ENCODE data around the gene TICAM1.
A peak's percentile ranks its signal among the peaks of the same experiment; 100 is the strongest.
"Not testable (repeated sequence)": the region's sequence is repeated elsewhere in the genome, so short reads cannot be mapped to it uniquely, and the experiment has no call there.

TICAM1 gene

DNA sequence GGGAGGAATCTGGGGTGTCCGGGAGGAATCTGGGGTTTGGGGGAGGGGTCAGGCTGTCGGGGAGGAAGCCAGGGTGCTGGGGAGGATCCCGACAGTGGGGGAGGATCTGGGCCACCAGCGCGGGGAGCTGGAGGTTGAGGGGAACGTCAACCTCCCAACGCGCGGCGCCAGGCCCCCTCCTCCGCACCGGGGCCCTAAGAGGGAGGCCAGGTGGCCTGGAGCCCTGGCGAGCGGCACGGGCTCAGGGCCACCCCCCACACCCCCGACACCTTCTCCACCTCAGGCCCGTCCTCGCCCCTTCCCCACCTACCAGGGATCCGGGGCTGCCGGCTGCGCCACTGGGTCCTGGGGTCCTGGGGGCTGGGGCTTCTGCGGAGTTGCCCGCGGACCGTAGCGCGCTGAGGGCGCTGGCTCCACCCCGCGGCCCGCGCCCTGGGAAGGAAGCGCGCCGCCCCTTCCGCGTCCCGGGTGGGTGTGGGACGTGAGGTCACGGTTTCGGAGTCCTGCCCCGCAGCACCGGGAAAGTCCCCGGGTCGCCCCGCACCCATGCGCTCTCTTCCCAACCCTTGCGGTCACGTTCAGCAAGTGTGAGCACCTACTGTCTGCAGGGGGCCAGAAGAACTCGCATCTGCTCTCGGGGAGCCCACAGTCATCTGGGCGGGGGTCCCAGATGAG, at the start of gene TICAM1:
Gene TICAM1, minus strand, starts transcription at position 409 of the 675 bp plus-strand sequence. CDS start 13,335 bp downstream, outside the sequence.
- peak; percentile 81 for DNase-seq (ENCODE audit: low read depth)

DNA sequence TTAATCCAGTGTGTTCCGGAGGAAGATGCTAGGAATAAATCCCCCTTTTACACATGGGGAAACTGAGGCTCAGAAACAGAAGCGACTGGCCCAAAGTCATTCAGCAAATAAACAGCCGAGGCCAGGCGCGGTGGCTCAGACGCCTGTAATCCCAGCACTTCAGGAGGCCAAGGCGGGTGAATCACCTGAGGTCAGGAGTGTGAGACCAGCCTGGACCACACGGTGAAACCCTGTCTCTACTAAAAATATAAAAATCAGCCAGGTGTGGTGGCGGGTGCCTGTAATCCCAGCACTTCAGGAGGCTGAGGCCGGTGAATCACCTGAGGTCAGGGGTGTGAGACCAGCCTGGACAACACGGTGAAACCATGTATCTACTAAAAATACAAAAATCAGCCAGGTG, 47.5 kb upstream of the TICAM1 start:
- DNase-seq (ENCODE audit: low read depth): no peak

DNA sequence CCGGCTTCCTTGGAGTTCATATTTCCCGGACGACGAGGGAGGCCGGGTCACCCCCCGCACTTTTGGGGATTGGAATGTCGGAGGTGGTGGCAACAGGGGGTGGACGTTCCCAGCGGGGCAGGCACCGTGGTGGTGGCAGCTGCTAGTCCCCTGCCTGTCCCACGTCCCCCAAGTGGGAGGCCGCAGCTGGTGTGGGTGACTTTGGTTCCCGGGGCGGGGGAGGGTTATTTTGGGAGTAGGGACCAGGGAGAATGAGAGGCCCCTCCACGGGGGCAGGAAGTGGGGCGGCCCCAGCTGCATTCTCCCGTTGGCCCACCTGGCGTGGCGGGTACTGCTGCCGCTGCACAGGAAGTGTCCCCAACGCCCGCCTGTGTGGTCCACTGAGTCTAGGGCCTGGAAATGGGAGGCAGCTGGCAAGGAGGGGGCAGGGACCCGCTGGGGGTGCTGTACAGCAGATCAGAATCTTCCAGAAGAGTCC, 47.0 kb upstream of the TICAM1 start:
- DNase-seq (ENCODE audit: low read depth): no peak

DNA sequence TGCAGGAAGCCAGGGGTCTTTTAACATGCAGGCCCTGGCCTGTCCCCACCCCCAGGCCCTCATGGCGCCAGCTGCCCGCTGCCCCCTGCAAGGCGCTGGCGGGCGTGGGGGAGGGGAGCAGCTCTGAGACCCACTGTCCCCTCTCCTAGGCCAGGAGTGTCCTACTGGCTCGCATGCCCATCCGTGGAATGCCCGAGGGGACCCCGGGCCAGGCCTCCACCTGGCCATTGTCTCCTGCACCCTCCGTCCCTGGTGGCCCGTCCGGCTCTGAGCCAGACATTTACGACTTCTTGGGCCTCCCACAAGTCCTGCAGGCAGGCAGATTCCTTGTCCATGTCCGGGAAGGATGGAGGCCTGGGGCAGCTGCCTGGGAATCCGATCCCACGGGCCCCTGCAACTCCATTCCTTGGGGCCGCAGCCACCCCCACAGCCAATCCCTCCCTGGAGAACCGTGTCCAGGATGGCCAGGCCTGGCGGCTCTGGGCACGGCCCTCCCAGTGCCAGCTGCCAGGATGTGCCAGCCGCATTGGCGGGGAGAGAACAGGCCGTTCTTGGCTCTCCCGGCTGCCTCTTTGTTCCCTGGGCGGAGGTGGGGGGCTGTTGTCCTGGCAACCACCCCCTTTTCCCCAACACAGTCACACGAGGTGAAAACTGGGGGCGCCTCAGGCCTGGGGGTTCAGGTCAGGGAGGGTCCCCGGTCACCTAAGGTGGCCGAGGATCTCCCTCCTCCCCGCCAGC, 46.4 kb upstream of the TICAM1 start:
- no peak for DNase-seq (ENCODE audit: low read depth)

DNA sequence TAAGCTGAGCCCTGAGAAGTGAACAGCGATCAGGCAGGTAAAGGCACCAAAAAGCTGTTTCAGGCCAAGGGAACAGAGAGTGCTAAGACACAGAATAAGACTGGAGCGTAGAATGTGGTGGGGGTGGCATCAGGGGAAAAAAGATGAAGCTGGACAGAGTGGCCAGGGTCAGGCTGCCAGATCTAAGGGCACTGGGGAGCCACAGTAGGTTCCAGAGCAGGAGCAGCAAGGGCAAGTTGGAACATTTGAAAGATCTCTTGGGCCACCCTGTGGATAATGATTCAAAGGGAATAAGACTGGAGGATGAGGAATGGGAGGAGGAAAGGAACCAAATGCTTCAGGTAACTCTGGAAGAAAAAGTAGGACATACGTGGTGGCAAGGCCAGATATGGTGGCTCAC, 42.4 kb upstream of the TICAM1 start:
- DNase-seq (ENCODE audit: low read depth): no peak

DNA sequence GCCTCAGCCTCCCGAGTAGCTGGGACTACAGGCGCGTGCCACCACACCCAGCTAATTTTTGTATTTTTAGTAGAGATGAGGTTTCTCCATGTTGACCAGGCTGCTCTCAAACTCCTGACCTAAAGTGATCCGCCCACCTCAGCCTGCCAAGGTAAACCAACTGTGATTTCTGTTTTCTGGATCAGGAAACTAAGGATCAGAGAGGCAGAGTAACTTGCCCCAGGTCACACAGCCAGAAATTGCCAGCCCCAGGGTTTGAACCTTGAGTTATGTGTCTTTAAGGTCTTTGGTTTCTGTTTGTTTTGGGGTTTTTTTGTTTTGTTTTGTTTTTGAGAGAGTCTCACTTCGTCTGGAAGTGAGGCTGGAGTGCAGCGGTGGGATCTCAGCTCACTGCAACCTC, 40.2 kb upstream of the TICAM1 start:
- no peak for DNase-seq (ENCODE audit: low read depth)

DNA sequence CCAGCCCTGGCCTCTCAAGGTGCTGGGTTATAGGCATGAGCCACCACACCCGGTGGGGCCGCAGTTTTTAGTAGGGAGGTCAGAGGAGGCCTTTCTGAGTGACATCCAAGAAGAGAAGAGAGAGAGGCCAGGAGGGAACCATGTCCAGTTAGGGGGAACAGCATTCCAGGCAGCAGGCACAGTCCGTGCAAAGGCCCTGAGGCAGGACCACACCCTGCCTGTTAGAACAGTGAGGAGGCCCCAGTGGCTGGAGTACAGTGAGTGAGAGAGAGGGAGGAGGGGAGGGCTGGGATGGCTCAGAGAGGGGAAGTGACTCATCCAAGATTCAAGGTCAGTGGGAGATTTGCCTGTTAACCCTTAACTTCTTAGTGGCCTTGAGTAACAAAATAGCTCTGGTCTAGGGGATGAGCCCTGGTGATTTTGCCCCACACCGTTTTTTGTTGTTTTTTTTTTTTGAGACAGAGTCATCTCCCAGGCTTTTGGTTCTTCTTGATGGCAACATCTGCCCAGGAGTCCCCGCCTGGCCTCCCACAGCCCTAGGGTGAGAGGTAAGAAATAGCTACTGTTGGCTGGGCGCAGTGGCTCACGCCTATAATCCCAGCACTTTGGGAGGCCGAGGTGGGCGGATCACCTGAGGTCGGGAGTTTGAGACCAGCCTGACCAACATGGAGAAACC, 38.7 kb upstream of the TICAM1 start:
- no peak for DNase-seq (ENCODE audit: low read depth)

DNA sequence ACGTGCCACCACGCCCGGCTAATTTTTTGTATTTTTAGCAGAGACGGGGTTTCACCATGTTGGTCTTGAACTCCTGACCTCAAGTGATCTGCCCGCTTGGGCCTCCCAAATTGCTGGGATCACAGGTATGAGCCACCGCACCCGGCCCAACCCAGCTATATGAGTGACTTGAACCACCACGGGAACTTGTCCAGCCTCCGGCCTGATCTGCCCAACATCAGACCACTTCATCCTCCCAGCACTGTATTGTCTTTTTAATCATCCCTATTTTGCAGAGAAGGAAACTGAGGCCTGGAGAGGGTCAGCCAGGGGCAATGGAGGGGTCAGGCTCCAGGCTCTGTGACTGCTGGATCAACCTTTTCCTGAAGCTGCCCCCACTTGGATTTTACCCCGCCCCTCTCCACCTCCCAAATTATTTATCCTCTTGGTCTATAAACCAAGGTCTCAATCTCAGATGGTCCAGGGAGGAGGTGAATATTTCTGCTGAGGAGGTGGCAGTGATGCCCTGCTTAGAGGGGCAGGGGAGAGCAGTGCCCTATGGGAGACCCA, 36.8 kb upstream of the TICAM1 start:
- DNase-seq (ENCODE audit: low read depth): no peak

DNA sequence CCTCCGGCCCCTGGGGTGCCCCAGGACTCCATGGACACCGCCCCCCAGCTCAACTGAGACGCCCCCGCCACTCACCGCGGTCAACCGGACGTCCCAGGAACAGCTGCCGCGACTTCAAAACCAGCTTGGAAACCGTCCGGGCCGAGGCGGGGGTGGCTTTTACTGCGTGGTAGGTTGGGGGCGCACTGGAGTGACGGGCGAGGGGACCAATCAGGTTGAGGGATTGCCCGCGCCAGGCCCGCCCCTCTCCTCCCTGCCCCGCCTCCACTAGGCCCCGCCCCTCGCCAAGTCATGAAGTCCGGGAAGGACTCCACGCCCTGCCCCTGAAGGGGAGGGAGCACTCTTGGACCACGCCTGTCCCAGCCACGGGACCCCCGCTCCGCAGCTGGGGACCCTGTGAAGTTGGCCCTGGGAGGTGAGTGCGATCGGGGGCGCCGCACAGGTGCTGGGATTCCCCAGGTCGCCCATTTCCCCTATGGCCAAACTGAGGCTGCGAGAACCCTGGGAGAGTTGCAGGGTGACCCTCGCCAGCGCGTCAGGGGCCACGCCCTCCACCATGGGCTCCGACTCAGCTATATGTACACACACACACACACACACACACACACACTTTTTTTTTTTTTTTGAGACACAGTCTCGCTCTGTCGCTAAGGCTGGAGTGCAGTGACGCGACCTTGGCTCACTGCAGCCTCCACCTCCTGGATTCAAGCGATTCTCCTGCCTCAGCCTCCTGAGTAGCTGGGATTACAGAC, 36.2 kb upstream of the TICAM1 start, which contains the start of gene PLIN3:
Gene PLIN3, minus strand, starts transcription at position 134 of the 752 bp plus-strand sequence. CDS start 6,273 bp downstream, outside the sequence.
- DNase-seq (ENCODE audit: low read depth): peak; percentile 86

DNA sequence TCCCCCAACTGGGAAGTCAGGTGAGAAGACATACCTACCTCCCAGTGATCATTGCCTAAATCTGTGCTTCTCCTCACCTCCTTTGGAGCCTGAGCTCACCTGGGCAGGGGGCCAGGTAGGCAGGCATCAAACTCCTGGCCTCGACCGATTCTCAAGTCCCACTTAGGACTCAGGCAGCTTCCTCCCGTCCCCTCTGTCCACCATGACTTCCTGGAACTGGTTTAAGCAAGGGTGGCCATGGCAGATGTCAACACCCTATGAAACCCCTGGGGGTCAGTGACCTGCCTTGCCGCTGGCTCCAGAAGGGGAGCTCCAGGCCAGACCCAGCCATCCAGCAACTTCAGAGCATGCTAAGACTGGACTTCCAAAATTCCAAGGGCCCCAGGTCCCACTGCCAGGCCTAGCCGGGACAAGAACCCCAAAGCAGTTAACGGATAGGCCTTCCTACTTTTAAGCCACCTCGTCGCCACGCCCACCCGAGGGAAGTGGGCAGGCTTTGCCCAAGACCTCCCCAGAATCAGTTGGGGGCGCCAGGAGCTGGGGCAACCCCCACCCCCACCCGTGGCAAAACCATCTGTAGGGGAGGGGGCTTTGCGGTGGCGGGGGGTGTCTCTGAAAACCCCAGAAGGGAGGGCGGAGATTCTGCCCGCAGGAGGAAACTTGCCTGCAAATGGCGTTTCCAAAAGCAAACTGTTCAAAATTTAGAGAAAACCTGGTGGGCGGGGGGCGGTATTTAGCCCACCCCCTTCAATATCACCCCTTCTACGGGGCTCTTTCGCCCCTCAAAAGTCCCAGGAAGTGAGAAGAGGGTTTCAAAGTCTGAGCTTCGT, 35.3 kb upstream of the TICAM1 start:
- DNase-seq (ENCODE audit: low read depth): peak; percentile 15

DNA sequence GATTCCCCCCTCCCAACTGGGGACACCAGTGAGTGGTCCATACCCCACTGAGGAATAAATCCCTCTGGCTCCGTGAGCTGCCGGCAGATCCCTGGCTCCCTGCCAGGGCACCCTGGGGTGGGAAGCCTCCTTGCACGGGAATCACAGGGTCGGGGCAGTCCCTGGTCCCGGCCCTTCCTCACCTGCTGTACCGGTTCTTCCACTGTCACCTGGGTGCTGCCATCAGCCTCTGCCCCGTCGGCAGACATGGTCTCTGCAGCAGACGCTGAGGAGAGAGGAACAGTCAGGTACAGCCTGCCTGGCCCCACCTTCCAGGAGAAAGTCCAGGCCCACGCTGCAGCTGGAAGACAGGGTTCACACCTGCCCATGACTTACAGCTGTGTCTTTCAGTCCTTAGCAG, 29.6 kb upstream of the TICAM1 start:
- no peak for DNase-seq (ENCODE audit: low read depth)

DNA sequence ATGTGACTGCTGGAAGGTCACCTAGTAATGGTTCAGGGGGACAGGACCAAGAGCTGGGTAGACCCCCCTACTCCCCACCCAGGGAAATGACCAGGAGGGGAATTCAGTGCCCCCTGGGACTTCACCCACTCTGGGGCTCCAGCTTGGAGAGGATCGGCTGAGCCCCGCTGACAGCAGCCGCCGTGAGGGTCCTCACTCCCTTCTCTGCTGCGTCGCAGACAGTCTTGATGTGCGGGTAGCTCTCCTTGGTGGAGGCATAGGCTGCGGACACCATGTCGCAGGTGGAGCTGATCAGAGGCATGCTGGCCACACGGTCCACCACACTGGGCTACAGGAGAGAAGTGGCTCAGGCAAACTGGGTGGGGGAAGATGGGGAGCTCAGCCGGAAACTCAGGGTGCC, 28.2 kb upstream of the TICAM1 start:
- DNase-seq (ENCODE audit: low read depth): no peak

DNA sequence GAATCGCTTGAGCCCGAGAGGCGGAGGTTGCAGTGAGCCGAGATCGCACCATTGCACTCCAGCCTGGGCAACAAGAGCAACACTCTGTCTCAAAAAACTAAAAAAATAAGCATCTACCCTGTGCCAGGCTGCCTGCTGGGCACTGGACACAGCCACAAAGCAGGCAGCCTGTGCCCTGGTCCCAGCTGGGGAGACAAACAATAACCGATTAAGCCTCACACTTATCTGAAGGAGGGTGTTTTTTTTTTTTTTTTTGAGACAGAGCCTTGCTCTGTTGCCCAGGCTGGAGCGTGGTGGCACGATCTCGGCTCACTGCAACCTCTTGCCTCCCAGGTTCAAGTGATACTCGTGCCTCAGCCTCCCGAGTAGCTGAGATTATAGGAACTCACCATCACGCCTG, 25.0 kb upstream of the TICAM1 start:
- not testable (repeated sequence) for DNase-seq (ENCODE audit: low read depth)

DNA sequence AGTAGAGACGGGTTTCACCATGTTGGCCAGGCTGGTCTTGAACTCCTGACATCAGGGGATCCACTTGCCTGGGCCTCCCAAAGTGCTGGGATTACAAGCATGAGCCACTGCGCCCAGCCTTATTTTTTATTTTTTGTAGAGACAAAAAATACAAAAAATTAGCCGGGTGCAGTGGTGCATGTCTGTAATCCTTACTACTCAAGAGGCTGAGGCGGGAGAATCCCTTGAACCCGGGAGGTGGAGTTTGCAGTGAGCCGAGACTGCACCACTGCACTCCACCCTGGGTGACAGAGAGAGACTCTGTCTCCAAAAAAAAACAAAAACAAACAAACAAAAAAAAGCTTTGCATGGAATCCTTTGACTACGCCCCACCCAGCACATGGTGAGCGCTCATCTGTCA, 22.0 kb upstream of the TICAM1 start:
- not testable (repeated sequence) for DNase-seq (ENCODE audit: low read depth)

DNA sequence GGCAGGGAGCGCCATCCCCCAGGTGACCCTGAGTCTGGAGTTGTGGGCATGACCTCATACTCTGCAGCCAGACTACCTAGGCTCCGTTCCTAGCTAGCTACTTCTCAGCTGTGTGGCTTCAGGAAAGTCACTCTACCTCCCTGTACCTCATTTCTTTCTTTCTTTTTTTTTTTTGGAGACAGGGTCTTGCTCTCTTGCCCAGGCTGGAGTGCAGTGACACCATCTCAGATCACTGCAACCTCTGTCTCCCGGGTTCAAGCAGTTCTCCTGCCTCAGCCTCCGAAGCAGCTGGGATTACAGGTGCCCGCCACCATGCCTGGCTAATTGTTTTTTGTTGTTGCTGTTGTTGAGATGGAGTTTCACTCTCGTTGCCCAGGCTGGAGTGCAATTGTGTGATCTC, 21.0 kb upstream of the TICAM1 start:
- DNase-seq (ENCODE audit: low read depth): no peak

DNA sequence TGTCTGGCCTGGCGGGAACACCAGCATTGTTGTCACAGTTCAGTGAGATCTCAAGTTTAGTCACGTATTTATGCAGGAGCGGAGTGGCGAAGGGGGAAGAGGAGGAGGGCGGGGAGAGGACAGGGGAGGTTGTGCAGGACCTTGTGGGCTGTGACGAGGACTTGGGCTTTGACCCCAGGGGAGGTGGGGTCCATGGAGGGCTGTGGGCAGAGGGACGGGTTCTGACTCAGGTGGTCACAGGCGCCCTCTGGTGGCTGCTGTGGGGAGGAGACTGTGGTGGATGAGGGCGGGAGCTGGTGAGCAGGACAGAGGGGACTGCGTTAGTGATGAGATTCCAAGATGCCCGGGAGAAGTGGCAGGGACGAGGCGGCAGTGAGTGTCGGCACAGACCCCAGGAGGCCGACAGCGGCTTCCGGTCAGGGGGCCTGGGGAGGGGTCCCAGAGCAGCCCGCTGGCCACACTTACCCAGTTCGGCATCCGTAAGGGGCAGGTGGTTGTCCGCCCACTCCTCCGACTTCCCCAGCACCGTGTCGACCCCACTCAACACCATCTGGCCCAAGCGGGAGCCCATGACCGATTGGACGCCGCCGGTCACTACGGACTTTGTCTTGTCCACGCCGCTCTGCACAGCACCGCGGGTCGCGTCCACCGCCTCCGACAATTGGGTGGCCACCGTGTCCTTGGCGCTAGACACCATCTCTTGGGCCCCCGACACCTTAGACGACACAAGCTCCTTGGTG, 20.2 kb upstream of the TICAM1 start:
- DNase-seq (ENCODE audit: low read depth): peak; percentile 70

DNA sequence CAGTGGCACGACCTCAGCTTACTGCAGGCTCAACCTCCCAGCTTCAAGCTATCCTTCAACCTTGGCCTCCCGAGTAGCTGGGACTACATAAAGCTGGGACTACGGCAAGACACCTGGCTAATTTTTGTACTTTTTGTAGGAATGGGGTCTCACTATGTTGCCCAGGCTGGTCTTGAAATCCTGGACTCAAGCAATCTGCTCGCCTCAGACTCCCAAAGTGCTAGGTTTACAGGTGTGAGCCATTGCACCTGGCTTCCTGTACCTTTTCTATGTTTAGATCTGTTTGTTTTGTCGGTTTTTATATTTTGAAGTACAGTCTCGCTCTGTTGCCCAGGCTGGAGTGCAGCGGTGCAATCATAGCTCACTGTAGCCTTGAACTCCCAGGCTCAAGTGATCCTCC, 17.5 kb upstream of the TICAM1 start:
- DNase-seq (ENCODE audit: low read depth): no peak

DNA sequence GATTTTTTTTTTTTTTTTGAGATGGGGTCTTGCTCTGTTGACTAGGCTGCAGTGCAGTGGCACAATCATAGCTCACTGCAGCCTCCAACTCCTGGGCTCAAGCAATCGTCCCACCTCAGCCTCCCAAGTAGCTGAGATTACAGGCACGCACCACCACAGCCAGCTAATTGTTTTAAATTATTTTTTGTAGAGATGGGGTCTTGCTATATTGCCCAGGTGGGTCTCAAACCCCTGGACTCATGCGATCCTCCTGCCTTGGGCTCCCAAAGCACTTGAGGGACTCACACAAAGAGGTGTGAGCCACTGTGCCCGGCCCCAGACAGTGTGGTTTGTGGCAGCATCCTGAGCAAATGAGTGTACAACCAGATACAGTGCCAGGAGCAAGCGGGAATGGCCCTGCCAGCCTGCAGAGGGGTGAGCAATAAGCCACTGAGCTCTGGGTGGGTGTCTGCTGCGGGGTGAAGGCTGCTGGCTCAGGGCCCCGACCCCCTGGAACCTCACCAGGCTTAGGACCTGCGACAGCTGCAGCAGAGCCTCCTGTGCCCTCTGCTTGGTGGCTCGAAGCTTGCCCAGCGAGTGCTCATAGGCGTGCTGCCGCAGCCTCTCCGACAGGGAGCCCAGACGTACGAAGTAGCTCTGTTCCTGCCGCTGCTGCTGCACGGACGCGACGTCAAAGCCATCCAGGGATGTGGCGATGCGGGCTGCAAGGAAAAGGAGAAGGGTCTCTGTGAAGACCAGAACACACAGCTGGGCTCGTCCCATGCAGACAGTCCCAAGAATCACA, 15.9 kb upstream of the TICAM1 start:
- DNase-seq (ENCODE audit: low read depth): no peak

DNA sequence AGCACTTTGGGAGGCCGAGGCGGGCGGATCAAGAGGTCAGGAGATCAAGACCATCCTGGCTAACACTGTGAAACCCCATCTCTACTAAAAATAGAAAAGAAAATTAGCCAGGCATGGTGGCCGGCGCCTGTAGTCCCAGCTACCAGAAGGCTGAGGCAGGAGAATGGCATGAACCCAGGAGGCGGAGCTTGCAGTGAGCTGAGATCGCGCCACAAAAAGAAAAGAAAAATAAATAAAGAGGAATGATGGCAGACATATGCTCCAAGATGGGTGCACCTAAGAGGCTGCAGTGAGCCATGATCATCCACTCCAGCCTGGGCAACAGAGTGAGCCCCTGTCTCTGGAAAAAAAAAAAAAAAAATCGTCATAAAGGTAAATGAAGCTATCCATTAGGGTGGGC, 14.5 kb upstream of the TICAM1 start:
- DNase-seq (ENCODE audit: low read depth): not testable (repeated sequence)

Data from activated T-helper 9 cell treated with anti-CD3 and anti-CD28 coated beads, Interleukin-2, amount 50 U/mL, for 16 hours (primary cell).